Ascending aorta (tissue), 2 donors: ENCODE data around the gene SLC24A3. TPM values are rescaled to one million over a fixed set of nuclear protein-coding genes. Genes with fewer than 3 reads are reported as not detected.

Experiments used
- DNase-seq, 2 donors: peaks; one replicate each; pipeline ENCODE4 v3.0.0-alpha.2; 2019; ENCODE audit warnings: low spot score in 2 of 2
- H3K27ac ChIP-seq, 2 donors: fragments of 200-600 bp; sonication (generic); one replicate each; pipeline ENCODE4 v1.5.1; 2016 to 2017; ENCODE audit warnings: mild to moderate bottlenecking in 1 of 2
- H3K27me3 ChIP-seq: fragments of 200-600 bp; sonication (generic); one replicate; pipeline ENCODE4 v1.5.1; 2017
- H3K36me3 ChIP-seq, 2 donors: fragments of 200-600 bp; sonication (generic); one replicate each; pipeline ENCODE4 v1.5.1; 2016
- H3K4me1 ChIP-seq, 2 donors: fragments of 200-600 bp; sonication (generic); one replicate each; pipeline ENCODE4 v1.5.1; 2016 to 2017; ENCODE audit warnings: mild to moderate bottlenecking in 1 of 2
- H3K4me3 ChIP-seq, 2 donors: fragments of 200-600 bp; sonication (generic); one replicate each; pipeline ENCODE4 v1.5.1; 2016 to 2017; ENCODE audit warnings: mild to moderate bottlenecking in 1 of 2
- H3K9me3 ChIP-seq, 2 donors: fragments of 200-600 bp; sonication (generic); one replicate each; pipeline ENCODE4 v1.5.1; 2016
- intact Hi-C: fragments of 100-400 bp; cut with DNase I; formaldehyde crosslinking; loops from one replicate; pipeline ENCODE4 v1.15.1; 2023
- total RNA-seq: library from RNA; depleted of rRNA; stranded (reverse); fragments of >200 nt; gene quantifications from one replicate; pipeline ENCODE4 v1.1.0, GENCODE V29; 2016
- TF ChIP-seq, protein P1 (sequence below), 3 experiments: fragments of 200-600 bp in 2 of 3; fragments of 450-650 bp in 1 of 3; sonication (generic) in 2 of 3; IDR thresholded peaks; one replicate each; pipeline ENCODE4 v1.5.1; 2016 to 2019; ENCODE audit warnings: antibody characterized with exemption in 3 of 3, mild to moderate bottlenecking in 1 of 3, moderate library complexity in 1 of 3

Gene SLC24A3
- total RNA-seq, 1 donor from 2014 or later: 12.9 TPM

- no peaks in the 10 kb centered on the region for H3K27me3 ChIP-seq
- H3K9me3 ChIP-seq: peaks cover 0 to 3% of the 10 kb centered on the region in 2 donors
- H3K27ac ChIP-seq: no peak overlapping the region
- no peak overlapping the region for H3K4me3 ChIP-seq
- no peak for DNase-seq
- H3K36me3 ChIP-seq: no peaks in the 10 kb centered on the region
- TF ChIP-seq, protein P1, sequence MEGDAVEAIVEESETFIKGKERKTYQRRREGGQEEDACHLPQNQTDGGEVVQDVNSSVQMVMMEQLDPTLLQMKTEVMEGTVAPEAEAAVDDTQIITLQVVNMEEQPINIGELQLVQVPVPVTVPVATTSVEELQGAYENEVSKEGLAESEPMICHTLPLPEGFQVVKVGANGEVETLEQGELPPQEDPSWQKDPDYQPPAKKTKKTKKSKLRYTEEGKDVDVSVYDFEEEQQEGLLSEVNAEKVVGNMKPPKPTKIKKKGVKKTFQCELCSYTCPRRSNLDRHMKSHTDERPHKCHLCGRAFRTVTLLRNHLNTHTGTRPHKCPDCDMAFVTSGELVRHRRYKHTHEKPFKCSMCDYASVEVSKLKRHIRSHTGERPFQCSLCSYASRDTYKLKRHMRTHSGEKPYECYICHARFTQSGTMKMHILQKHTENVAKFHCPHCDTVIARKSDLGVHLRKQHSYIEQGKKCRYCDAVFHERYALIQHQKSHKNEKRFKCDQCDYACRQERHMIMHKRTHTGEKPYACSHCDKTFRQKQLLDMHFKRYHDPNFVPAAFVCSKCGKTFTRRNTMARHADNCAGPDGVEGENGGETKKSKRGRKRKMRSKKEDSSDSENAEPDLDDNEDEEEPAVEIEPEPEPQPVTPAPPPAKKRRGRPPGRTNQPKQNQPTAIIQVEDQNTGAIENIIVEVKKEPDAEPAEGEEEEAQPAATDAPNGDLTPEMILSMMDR (IDR thresholded peaks at IDR 0.05): no peak
- intact Hi-C loops: no loop called here
- no peaks in the 10 kb centered on the region for H3K4me1 ChIP-seq
Observed at GRCh38 chr20:19304886-19305415, 92.5 kb downstream of the SLC24A3 start.

DNA sequence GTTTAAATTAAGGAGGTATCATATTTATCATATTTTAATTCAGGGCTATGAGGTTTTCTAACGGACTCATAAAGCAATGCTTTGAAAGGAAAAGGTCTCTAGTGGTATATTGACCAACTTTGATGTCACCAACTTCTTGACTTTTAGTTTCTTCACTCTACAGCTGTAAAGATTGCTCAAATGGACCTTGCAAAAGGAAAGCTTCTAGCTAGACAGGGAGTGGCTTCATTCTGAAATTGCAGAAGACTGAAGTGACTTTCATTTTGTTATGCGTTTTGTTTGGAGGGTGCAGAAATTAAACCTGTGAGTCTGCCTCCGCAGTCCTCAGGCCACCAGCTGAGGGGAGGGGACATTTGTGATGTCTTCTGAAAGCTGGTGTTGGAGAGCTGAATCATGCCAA is 95.7 kb downstream of the SLC24A3 start:
- Histone ChIP-seq H3K4me1 (no peaks in the 10 kb centered on the region), H3K9me3 (no peaks in the 10 kb centered on the region), H3K4me3 (no peak overlapping the region), H3K36me3 (no peaks in the 10 kb centered on the region), H3K27me3 (no peaks in the 10 kb centered on the region), H3K27ac (no peak overlapping the region)
- TF ChIP-seq, protein P1 (IDR thresholded peaks at IDR 0.05): no peak
- DNase-seq: no peak
- intact Hi-C loops: no loop called here

GRCh38 chr20:19310541-19310940 is 98.1 kb downstream of the SLC24A3 start:
- Histone ChIP-seq H3K9me3 (no peaks in the 10 kb centered on the region), H3K27ac (no peak overlapping the region), H3K27me3 (no peaks in the 10 kb centered on the region), H3K4me3 (no peak overlapping the region), H3K4me1 (no peaks in the 10 kb centered on the region), H3K36me3 (no peaks in the 10 kb centered on the region)
- DNase-seq: no peak
- TF ChIP-seq, protein P1 (IDR thresholded peaks at IDR 0.05): no peak
- intact Hi-C loops: no loop called here

GRCh38 chr20:19313342-19314069 is 101.1 kb downstream of the SLC24A3 start:
- DNase-seq: no peak
- TF ChIP-seq, protein P1 (IDR thresholded peaks at IDR 0.05): no peak
- no peaks in the 10 kb centered on the region for H3K27me3 ChIP-seq
- no peak overlapping the region for H3K4me3 ChIP-seq
- no peaks in the 10 kb centered on the region for H3K9me3 ChIP-seq
- H3K36me3 ChIP-seq: no peaks in the 10 kb centered on the region
- H3K27ac ChIP-seq: no peak overlapping the region
- no peaks in the 10 kb centered on the region for H3K4me1 ChIP-seq
- intact Hi-C loops: no loop called here

DNA sequence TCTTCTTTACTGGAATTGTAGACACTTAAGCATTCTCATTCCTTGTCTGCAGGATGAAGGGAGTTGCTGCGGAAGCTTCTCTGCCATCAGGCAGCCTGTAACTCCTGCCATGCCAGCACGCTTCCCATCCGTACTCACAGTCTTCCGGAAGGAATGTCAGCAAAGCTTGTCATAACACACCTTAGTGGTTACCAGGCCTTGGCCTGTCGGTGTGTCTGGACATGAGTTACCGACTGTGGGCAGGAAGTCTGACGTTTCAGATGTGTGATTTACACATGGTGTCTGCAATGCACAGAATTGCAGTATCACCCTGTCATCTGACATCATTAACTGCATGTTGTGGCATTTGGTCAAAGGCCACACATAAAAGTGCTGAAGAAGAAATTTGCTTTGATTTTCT is 102.2 kb downstream of the SLC24A3 start:
- no peak overlapping the region for H3K4me3 ChIP-seq
- no peaks in the 10 kb centered on the region for H3K4me1 ChIP-seq
- no peak overlapping the region for H3K27ac ChIP-seq
- intact Hi-C loops: no loop called here
- TF ChIP-seq, protein P1 (IDR thresholded peaks at IDR 0.05): no peak
- no peaks in the 10 kb centered on the region for H3K9me3 ChIP-seq
- H3K36me3 ChIP-seq: no peaks in the 10 kb centered on the region
- H3K27me3 ChIP-seq: no peaks in the 10 kb centered on the region
- no peak for DNase-seq
